ENCODE measurements around the gene FREY1. TPM values are rescaled to one million over a fixed set of nuclear protein-coding genes. Genes with fewer than 3 reads are reported as not detected.

Gene FREY1
- total RNA-seq, 1 donor from 2014 or later: not detected

- H3K4me1 Mint-ChIP-seq: peaks cover 19% of the 10 kb centered on the region
- peaks cover 22% of the 10 kb centered on the region for H4K20me1 ChIP-seq (ENCODE audit: low read depth)
- H3K27ac ChIP-seq: no peak overlapping the region
- no peaks in the 10 kb centered on the region for H3K9me3 Mint-ChIP-seq
- no peak overlapping the region for H3K27ac Mint-ChIP-seq
- H3K27me3 ChIP-seq: peaks cover 2% of the 10 kb centered on the region
- H3F3A ChIP-seq (ENCODE audit: low read depth): peaks cover 10% of the 10 kb centered on the region
- no peaks in the 10 kb centered on the region for H3K9me3 ChIP-seq (ENCODE audit: low read depth)
- TF ChIP-seq EZH2phosphoT487 (IDR thresholded peaks at IDR 0.05) (no peak), CTCF (IDR thresholded peaks at IDR 0.05) (no peak), EZH2 (IDR thresholded peaks at IDR 0.05) (no peak)
- H3K4me3 ChIP-seq: no peak overlapping the region
- no peak overlapping the region for H2AFZ ChIP-seq (replicated peaks)
- no peak for DNase-seq (ENCODE audit: low spot score)
- peaks cover 4% of the 10 kb centered on the region for H3K36me3 Mint-ChIP-seq
- peaks cover 6% of the 10 kb centered on the region for H3K27me3 Mint-ChIP-seq (ENCODE audit: insufficient read depth, low read depth)
- H3K4me3 Mint-ChIP-seq: no peak overlapping the region
- no peaks in the 10 kb centered on the region for H3K36me3 ChIP-seq
- peaks cover 14% of the 10 kb centered on the region for H3K4me1 ChIP-seq
- H3K79me2 ChIP-seq (ENCODE audit: low read depth): no peaks in the 10 kb centered on the region
- no peak overlapping the region for H3K4me2 ChIP-seq
- no peak overlapping the region for H3K9ac ChIP-seq
Measured at GRCh38 chr11:45880772-45881570, 26.1 kb downstream of the FREY1 start.

GRCh38 chr11:45879803-45880686, 27.0 kb downstream of the FREY1 start:
- H3K27me3 ChIP-seq: no peaks in the 10 kb centered on the region
- TF ChIP-seq CTCF (IDR thresholded peaks at IDR 0.05) (no peak), EZH2phosphoT487 (IDR thresholded peaks at IDR 0.05) (no peak), EZH2 (IDR thresholded peaks at IDR 0.05) (no peak)
- Mint-ChIP-seq H3K36me3 (peaks cover 4% of the 10 kb centered on the region), H3K27ac (no peak overlapping the region), H3K4me1 (peaks cover 21% of the 10 kb centered on the region), H3K27me3 (ENCODE audit: insufficient read depth, low read depth) (peaks cover 4% of the 10 kb centered on the region), H3K9me3 (no peaks in the 10 kb centered on the region), H3K4me3 (no peak overlapping the region)
- H3K9me3 ChIP-seq (ENCODE audit: low read depth): no peaks in the 10 kb centered on the region
- no peak overlapping the region for H2AFZ ChIP-seq (replicated peaks)
- H3K4me2 ChIP-seq: no peak overlapping the region
- H3K4me3 ChIP-seq: no peak overlapping the region
- H3K9ac ChIP-seq: no peak overlapping the region
- H3K79me2 ChIP-seq (ENCODE audit: low read depth): no peaks in the 10 kb centered on the region
- H4K20me1 ChIP-seq (ENCODE audit: low read depth): peaks cover 20% of the 10 kb centered on the region
- no peak for DNase-seq (ENCODE audit: low spot score)
- peaks cover 20% of the 10 kb centered on the region for H3K4me1 ChIP-seq
- peaks cover 8% of the 10 kb centered on the region for H3F3A ChIP-seq (ENCODE audit: low read depth)
- no peaks in the 10 kb centered on the region for H3K36me3 ChIP-seq
- no peak overlapping the region for H3K27ac ChIP-seq

DNA sequence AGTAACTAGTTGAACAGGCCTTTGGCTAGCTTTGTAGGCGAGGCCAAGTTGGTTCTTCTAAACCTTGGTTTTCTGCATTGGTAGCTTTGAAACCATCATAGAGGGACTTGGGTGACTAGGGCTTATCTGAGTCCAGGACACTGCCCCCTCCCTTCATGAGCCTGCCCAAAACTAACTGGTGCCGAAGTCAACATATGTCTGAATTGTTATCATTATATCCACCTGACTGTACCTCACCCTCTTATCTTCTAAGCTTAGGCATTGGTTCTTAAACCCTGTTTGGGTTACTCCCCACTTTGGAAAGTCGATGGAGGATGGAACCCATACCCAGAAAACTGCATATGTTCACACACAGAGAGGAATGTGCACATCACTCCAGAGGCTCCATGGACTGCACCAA, 29.2 kb downstream of the FREY1 start:
- H3K4me3 ChIP-seq: no peak overlapping the region
- peaks cover 20% of the 10 kb centered on the region for H3K4me1 ChIP-seq
- H3K27ac Mint-ChIP-seq: no peak overlapping the region
- no peak overlapping the region for H2AFZ ChIP-seq (replicated peaks)
- H3K27me3 Mint-ChIP-seq (ENCODE audit: insufficient read depth, low read depth): no peaks in the 10 kb centered on the region
- no peak overlapping the region for H3K9ac ChIP-seq
- H3K4me3 Mint-ChIP-seq: no peak overlapping the region
- H3K36me3 ChIP-seq: no peaks in the 10 kb centered on the region
- peaks cover 14% of the 10 kb centered on the region for H3K4me1 Mint-ChIP-seq
- TF ChIP-seq EZH2phosphoT487 (IDR thresholded peaks at IDR 0.05): no peak
- TF ChIP-seq EZH2 (IDR thresholded peaks at IDR 0.05): no peak
- no peak for TF ChIP-seq CTCF (IDR thresholded peaks at IDR 0.05)
- no peaks in the 10 kb centered on the region for H3K9me3 Mint-ChIP-seq
- H3K4me2 ChIP-seq: no peak overlapping the region
- H3K36me3 Mint-ChIP-seq: peaks cover 4% of the 10 kb centered on the region
- H3K27me3 ChIP-seq: no peaks in the 10 kb centered on the region
- DNase-seq (ENCODE audit: low spot score): no peak
- H3K27ac ChIP-seq: no peak overlapping the region
- H3K9me3 ChIP-seq (ENCODE audit: low read depth): no peaks in the 10 kb centered on the region
- no peaks in the 10 kb centered on the region for H3K79me2 ChIP-seq (ENCODE audit: low read depth)
- H3F3A ChIP-seq (ENCODE audit: low read depth): peaks cover 4% of the 10 kb centered on the region
- no peaks in the 10 kb centered on the region for H4K20me1 ChIP-seq (ENCODE audit: low read depth)
